ENCODE data around the gene TRIM51G. TPM values are rescaled to one million over a fixed set of nuclear protein-coding genes. Genes with fewer than 3 reads are reported as not detected.
"Not testable (repeated sequence)": the region's sequence is repeated elsewhere in the genome, so short reads cannot be mapped to it uniquely, and the experiment has no call there.

The TRIM51G gene
- total RNA-seq, 1 experiment from 2014 or later: not detected

DNA sequence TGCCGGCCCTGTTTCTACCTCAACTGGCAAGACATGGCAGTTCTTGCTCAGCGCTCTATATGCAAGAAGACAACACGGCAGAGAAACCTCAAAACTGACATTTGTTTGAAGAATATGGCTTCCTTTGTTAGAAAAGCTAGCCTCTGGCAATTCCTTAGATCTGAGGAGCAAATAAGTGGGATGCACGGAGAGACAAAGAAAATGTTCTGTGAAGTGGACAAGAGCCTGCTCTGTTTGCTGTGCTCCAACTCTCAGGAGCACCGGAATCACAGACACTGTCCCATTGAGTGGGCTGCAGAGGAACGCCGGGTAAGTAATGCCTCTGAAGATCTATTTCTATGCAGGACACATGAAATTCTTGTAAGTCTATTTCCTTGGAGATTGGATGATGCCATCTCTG, 37.9 kb downstream of the TRIM51G start:
- H3K27me3 ChIP-seq (ENCODE audit: insufficient read depth, low read length); H3K4me3 ChIP-seq (replicated peaks in 1 of 2; ENCODE audit: low read depth in 1 of 2, low read length in 2 of 2); H3K4me1 ChIP-seq (ENCODE audit: control insufficient read depth in 1 of 2, insufficient read depth in 2 of 2, low read length in 2 of 2); H3K4me2 ChIP-seq (ENCODE audit: low read length); RAD21 ChIA-PET (ENCODE audit: low non-redundant PET in 1 of 2, low total read pairs in 2 of 2, uncharacterized antibody in 2 of 2, unreplicated experiment in 2 of 2); DNase-seq (ENCODE audit: low read depth, low spot score); POLR2A ChIA-PET; H3K9me2 ChIP-seq (ENCODE audit: insufficient read depth); BruUV-seq (replicated peaks); intact Hi-C loops (cut with micrococcal nuclease); H3K79me2 ChIP-seq (ENCODE audit: insufficient read depth, low read length); ATAC-seq; H3K36me3 ChIP-seq (ENCODE audit: control insufficient read depth in 1 of 2, insufficient read depth in 2 of 2, low read length in 2 of 2); H3K9me3 ChIP-seq (ENCODE audit: control insufficient read depth in 1 of 2, insufficient read depth in 1 of 2, low read depth in 1 of 2, low read length in 2 of 2); H4K20me1 ChIP-seq (ENCODE audit: insufficient read depth); CTCF ChIA-PET; H3K27ac ChIP-seq (ENCODE audit: low read depth, low read length); H3K9ac ChIP-seq (ENCODE audit: low read length); H2AFZ ChIP-seq (ENCODE audit: low read depth, low read length, poor library complexity, severe bottlenecking): not testable (repeated sequence)

Other genes starting within 250 kb of the TRIM51G start
- gene TRIM49B, start 44.9 kb upstream of the TRIM51G start, total RNA-seq (2021; ENCODE audit: unreplicated experiment): not detected
- not detected for gene TRIM64C, start 75.2 kb upstream of the TRIM51G start, total RNA-seq (2021; ENCODE audit: unreplicated experiment)
- not detected for gene FOLH1, start 224.7 kb upstream of the TRIM51G start, total RNA-seq (2021; ENCODE audit: unreplicated experiment)

Data from HCT116 (cell line).